AG04450 (cell line): Measurements from ENCODE around the gene APOL6. TPM values are rescaled to one million over a fixed set of nuclear protein-coding genes. Genes with fewer than 3 reads are reported as not detected.

ENCODE experiments used
- CTCF ChIA-PET: fragments of 300-600, 350-600 bp; formaldehyde crosslinking; extraction: SDS; loops from one replicate; lab custom pipeline; 2022; ENCODE audit warnings: antibody characterized with exemption, inconsistent platforms; lab: Charles Lee
- POLR2A ChIA-PET: fragments of 350-600 bp; formaldehyde crosslinking; extraction: SDS; loops from one replicate; lab custom pipeline; 2021; ENCODE audit warnings: antibody characterized with exemption, inconsistent platforms; lab: Yijun Ruan, JAX
- DNase-seq: peaks from one replicate; pipeline ENCODE4 v3.0.0-alpha.2; 2011; ENCODE audit warnings: low read depth, low spot score
- H3K27ac ChIP-seq: one replicate; pipeline ENCODE4 v1.5.1; 2012; ENCODE audit warnings: low read depth, low read length, control low read depth
- H3K27me3 ChIP-seq: one replicate; pipeline ENCODE4 v1.6.0; 2012; ENCODE audit warnings: low read length; ENCODE audit not compliant: control insufficient read depth, insufficient read depth
- H3K4me3 ChIP-seq: 2 replicates; pipeline ENCODE4 v1.5.1; 2011; ENCODE audit warnings: mild to moderate bottlenecking, low read depth, low read length, control low read depth
- H3K9me3 ChIP-seq: 2 replicates; pipeline ENCODE4 v1.5.1; 2012; ENCODE audit warnings: low read length; ENCODE audit not compliant: control insufficient read depth, insufficient read depth
- CTCF ChIP-seq: IDR thresholded peaks from 2 replicates; pipeline ENCODE4 v1.5.1; 2011; ENCODE audit warnings: low read depth, low read length, control low read depth, inconsistent platforms
- polyA minus RNA-seq: library from RNA; depleted of rRNA, polyadenylated mRNA; stranded (reverse); fragments of >200 nt; gene quantifications from 2 replicates; pipeline ENCODE4 v1.2.3, GENCODE V29; 2011; rRNA and poly(A)+ RNA removed
- polyA plus RNA-seq: library from polyadenylated mRNA; depleted of rRNA; stranded (reverse); fragments of >200 nt; gene quantifications from 2 replicates; pipeline ENCODE4 v1.2.3, GENCODE V29; 2011; rRNA removed

The APOL6 gene
- polyA plus RNA-seq (12.1 and 15.0 TPM in 2 replicates), polyA minus RNA-seq (26.0 and 34.0 TPM in 2 replicates)

GRCh38 chr22:35648066-35649025, at the start of gene APOL6:
APOL6 (plus strand) TSS chr22:35648446; CDS start chr22:35656426, 7,980 bp downstream.
- DNase-seq: no peak
- CTCF ChIA-PET: interaction anchor here (0.7 to 2.0 kb wide), 3 partner anchors 15 to 417 kb away, joined by 3 to 6 read pairs (median 5); no protein-coding TSS in a partner anchor
- POLR2A ChIA-PET: interaction anchor here (1.4 kb wide), 2 partner anchors 11 to 21 kb away, joined by 4 to 5 read pairs; no protein-coding TSS in a partner anchor
- Histone ChIP-seq H3K27ac (peak within 1 kb of the TSS; percentile 85), H3K27me3 (no peaks in the 10 kb centered on the region), H3K4me3 (peak within 1 kb of the TSS; percentile 72), H3K9me3 (peaks cover 4% of the 10 kb centered on the region)
- TF ChIP-seq CTCF: no peak

- Histone ChIP-seq H3K27ac (no peak overlapping the region), H3K27me3 (no peaks in the 10 kb centered on the region), H3K4me3 (no peak overlapping the region), H3K9me3 (no peaks in the 10 kb centered on the region)
- POLR2A ChIA-PET: no interaction called here
- DNase-seq: no peak
- CTCF ChIA-PET: no interaction called here
- TF ChIP-seq CTCF: no peak
These were observed 48.9 kb upstream of the APOL6 start for GRCh38 chr22:35599364-35599763.

DNA sequence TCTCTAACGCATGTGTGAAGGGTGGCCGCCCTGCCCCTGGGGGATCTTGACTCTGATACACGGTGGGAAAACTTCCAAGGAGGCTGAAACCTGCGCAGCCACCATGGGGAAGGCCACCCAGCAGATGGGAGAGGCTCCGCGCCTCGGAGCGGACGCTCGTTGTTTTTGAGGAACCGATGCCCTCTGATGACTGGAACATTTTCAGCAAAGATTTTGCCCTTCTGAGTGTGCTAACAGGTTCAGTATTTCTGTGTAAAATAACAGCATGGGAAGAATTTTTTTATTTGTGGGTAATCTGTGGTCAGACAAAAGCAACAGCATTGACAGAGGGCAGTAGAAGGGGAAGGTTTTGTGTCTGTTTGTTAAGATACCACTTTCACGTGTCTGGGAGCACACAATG, 47.8 kb upstream of the APOL6 start:
- H3K27ac ChIP-seq: no peak overlapping the region
- no peak for DNase-seq
- POLR2A ChIA-PET: no interaction called here
- H3K9me3 ChIP-seq: no peaks in the 10 kb centered on the region
- H3K27me3 ChIP-seq: peaks cover 3% of the 10 kb centered on the region
- no peak for TF ChIP-seq CTCF
- H3K4me3 ChIP-seq: no peak overlapping the region
- CTCF ChIA-PET: no interaction called here

DNA sequence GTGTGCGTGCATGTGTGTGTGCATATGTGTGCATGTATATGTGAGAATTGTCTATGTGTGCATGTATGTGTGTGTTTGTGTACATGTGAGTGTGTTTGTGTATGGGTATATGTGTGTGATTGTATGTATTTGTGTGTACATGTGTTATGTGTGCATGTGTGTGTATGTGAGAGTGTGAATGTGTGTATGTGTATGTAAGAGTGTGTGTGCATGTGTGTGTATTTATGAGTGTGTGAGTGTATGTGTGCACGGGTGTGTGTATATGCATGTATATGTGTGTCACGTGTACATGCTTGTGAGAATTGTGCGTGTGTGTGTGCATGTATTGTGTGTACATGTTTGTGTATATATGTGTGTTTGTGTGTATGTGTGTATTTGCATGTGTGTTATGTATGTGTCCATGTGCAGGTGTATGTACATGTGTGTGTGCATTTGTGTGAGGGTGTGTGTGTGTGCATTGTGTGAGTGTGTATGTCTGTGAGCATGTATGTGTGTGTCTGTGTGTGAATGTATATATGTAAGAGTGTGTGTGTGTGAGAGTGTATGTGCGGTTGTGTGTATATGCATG, 47.1 kb upstream of the APOL6 start:
- DNase-seq: no peak
- no peaks in the 10 kb centered on the region for H3K9me3 ChIP-seq
- no peak for TF ChIP-seq CTCF
- CTCF ChIA-PET: no interaction called here
- no peak overlapping the region for H3K27ac ChIP-seq
- no peak overlapping the region for H3K4me3 ChIP-seq
- peaks cover 3% of the 10 kb centered on the region for H3K27me3 ChIP-seq
- POLR2A ChIA-PET: no interaction called here
